H54 (cell line): ENCODE data around the gene ATG4A.

Source experiments
- DNase-seq: peaks from one replicate; pipeline ENCODE4 v3.0.0; 2011; ENCODE audit warnings: low spot score, mixed read lengths; ENCODE audit not compliant: insufficient read length
- FAIRE-seq: peaks from 3 replicates; lab custom pipeline; 2011; peaks lifted over from hg19 to GRCh38; lab: Jason Lieb, UNC
- POLR2A ChIP-seq: IDR thresholded peaks from 2 replicates; pipeline ENCODE4 v1.6.1; 2011; ENCODE audit warnings: low read depth, mild to moderate bottlenecking, low read length

The ATG4A gene

GRCh38 chrX:108132034-108132433 lies 40.5 kb downstream of the ATG4A start:
- TF ChIP-seq POLR2A: no peak
- FAIRE-seq: no peak
- DNase-seq: no peak

DNA sequence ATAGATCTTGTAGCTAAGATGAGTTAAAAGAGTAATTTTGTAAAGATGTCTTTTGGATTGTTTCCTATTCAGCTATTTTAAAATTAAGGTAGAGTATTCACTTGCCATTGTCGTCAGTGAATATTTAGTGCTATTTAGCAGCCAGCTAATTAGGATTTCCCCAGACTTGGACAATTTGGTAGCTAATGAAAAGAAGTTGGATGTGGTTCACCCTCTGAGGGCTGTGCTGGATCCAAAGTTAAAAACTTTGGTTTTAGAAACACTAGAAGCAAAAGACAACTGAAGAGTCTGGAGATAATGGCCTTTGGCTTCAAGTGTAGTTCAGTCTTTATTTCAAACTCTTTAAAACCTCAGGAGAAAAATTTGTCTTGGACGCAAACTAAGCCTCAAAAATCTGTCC lies 41.3 kb downstream of the ATG4A start:
- DNase-seq: no peak
- FAIRE-seq: no peak
- TF ChIP-seq POLR2A: no peak

GRCh38 chrX:108134724-108135123 lies 43.1 kb downstream of the ATG4A start:
- FAIRE-seq (no peak), DNase-seq (no peak)
- no peak for TF ChIP-seq POLR2A

- no peak for TF ChIP-seq POLR2A
- no peak for DNase-seq
- FAIRE-seq: no peak
Measured at GRCh38 chrX:108138814-108139702, 47.5 kb downstream of the ATG4A start.

- no peak for TF ChIP-seq POLR2A
- no peak for FAIRE-seq
Measured at GRCh38 chrX:108148524-108148923, 56.9 kb downstream of the ATG4A start.

DNA sequence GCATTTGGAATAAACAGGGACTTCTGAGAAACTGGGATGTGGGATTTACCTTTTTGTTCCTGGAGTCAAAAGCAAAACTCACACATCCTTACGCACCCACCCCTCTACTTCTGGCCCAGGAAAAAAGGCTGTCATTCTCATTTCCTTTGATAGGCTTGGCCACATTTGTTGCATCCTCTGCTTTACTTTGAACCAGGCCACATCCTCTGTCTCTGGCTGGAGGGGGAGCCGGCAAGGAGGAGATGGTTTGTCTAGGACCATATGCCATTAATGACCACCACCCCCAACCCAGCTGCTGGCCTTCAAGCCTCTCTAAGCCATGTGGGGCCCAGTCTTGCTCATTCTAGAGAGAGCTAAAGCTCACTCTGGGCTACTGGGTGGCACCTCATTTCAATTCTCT lies 64.5 kb downstream of the ATG4A start:
- no peak for TF ChIP-seq POLR2A
- DNase-seq (no peak), FAIRE-seq (no peak)

More at GRCh38 chrX:108148524-108148923, 56.9 kb downstream of the ATG4A start:
- DNase-seq: no peak

DNA sequence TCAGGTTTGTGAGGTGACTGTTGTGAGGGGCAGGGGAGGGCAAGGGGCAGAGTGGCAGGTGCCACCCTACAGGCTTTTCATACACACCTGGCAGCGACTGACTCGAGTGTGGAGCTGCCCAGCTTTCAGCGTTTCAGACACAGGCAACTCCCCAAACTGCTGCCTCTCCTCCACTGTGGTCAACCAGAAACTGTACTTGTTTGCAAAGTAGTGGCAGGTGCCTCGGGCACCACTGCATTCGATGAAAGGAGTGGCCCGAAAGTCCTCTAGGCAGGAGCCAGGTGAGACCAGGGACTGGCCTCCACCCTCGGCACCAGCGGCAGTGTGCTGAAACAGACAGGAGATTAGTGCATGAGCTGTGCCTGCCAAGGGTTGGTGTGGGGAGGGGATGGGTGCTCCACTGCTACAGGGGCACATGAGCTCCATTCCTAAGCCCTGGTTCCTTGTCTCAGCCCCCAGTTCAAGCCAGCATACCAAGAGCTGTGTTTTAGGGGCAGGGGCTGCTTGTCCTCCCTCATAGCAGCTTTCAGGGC lies 65.4 kb downstream of the ATG4A start:
- no peak for TF ChIP-seq POLR2A
- FAIRE-seq: no peak

DNA sequence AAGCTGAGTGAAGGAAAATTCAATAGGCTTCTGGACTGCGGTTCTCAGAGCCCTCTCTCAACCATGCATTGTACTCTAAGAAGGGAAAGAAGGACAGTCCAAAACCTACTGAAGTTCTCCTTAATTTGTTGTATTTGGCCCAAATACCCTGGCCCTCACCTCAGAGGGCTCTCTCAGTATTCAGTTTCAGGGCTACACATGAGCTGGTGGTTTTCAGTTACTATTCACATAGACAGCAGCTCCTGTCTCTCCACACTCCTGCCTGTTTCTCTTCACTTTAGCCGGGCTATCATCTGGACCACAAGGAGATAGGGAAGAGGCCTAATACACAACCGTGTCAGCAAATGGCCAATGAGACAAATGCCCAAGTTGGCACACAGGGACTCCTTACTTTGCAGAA lies 66.0 kb downstream of the ATG4A start:
- TF ChIP-seq POLR2A: no peak
- FAIRE-seq (no peak), DNase-seq (no peak)

More for the DNA sequence above, 65.4 kb downstream of the ATG4A start:
- no peak for DNase-seq

DNA sequence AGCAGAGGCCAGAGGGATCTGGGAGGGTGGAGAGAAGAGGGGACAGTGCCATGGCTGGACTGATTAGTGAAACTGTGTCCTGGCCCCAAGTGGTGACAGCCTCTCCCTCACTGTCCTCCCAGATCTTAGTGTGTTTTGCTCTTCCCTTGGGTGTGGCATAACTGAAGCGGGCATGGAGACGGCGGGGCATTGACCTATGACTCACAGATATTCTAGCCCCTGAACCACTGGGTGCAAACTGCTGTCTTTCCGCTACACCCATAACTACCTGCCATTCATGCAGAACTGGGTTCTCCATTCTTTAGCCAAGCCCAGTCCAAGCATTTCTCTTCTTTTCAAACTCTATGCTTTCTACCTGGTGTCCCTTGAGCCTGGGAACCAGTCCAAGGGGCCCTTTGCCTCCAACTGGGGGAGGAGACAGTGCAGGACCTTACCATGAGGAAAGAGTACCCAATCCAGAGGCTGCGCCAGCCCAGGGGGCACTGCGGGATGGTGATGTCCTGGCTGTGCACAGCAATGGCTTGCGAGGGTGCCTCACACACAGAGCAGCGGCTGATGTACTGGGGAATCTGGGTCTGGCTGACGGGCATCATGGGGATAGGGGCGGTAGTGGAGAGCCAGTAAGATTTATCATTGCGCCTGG lies 67.6 kb downstream of the ATG4A start:
- TF ChIP-seq POLR2A: no peak
- DNase-seq (no peak), FAIRE-seq (no peak)

GRCh38 chrX:108160309-108160708 lies 68.7 kb downstream of the ATG4A start:
- DNase-seq (no peak), FAIRE-seq (no peak)
- no peak for TF ChIP-seq POLR2A

DNA sequence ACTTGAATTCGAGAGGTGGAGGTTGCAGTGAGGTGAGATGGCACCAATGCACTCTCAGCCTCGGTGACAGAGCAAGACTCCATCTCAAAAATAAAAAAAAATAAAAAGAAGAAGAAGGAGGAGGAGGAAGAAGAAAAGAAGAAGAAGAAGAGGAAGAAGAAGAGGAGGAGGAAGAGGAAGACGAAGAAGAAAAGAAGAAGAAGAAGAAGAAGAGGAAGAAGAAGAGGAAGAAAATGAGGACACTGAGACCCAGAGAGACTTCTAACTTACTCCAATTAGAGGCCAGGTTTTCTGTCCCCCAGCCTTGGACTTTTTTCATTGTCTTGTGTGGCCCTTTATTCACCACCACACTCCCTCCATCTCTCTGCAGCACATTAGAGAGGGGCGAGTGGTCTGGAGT lies 70.7 kb downstream of the ATG4A start:
- DNase-seq (no peak), FAIRE-seq (no peak)
- no peak for TF ChIP-seq POLR2A

DNA sequence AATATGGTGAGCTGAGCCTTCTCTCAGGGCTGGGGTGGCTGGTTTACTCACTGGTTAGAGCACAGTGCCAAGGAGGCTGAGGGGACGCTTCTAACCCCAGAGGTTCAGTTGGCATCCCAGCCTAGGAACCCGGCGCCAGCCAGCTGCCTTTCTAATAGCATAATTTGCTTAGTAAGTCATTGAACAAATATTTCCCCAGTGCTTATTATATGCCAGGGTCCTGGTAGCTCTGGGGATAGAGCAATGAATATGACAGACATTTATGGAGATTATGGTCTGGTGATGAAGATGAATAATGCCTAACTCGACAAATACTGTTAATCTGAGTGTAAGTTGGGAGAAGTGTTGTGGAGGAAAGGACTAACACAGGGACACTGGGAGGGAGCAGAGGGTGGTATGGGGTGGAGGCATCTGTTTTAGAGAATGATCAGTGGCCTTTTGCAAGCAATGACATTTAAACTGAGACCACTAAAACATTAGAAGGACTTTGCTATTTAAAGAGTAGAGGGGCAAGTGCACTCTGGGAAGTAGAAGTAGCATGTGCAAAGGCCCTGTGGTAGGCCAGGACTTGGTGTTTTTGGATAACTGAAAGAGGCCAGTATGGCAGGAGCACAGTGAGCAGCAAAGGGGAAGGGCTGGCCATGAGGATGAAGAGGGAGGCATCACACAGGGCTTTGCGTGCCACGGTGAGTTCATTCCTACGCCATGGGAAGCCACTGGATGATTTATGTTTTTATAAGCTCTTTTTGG lies 71.9 kb downstream of the ATG4A start:
- TF ChIP-seq POLR2A: no peak
- FAIRE-seq (no peak), DNase-seq (no peak)

DNA sequence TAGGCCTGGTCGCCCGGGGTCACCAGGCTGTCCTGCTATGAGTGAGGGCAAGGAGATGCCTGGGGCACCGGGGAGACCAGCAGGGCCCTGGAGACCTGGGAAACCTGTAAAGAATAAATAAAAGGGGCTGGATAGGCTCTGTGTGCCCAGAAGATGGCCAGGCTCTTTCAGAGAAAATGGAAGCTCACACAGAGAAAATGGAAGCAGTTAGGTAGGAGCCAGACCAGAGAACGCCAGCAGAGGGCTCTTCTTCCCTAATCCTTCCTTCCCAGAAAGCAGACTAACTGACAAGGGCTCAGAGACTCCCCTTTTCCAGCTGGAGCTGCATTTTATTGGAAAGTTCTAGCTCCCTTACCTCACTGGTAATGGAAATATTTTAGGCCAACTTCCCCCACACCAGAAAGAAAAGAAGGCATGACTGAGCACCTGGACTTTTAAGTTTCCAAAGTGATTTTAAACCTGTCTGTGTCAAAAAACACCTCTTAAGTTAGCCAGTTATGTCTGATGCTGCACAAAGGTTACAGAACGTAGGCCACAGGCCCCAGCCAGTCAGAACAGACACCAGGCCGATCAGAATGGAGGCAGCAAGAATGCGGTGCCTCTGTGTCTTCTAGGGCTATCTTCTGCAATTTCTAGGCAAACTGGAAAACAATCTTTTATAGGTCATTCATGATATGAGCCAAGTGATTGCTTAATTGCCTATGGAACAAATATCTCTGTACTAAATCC lies 74.0 kb downstream of the ATG4A start:
- FAIRE-seq (no peak), DNase-seq (peak; percentile 29)
- no peak for TF ChIP-seq POLR2A
